Urinary bladder (tissue), 4 donors: ENCODE data around the gene MRGPRX2. TPM values are rescaled to one million over a fixed set of nuclear protein-coding genes. Genes with fewer than 3 reads are reported as not detected.
A peak's percentile ranks its signal among the peaks of the same experiment; 100 is the strongest.

Experiments used
- DNase-seq: peaks from one replicate; pipeline ENCODE4 v3.0.0-alpha.2; 2015; ENCODE audit errors: extremely low spot score
- H3K27ac ChIP-seq: one replicate; pipeline ENCODE4 v1.5.1; 2013; ENCODE audit warnings: low read depth, mild to moderate bottlenecking, moderate library complexity
- H3K36me3 ChIP-seq: one replicate; pipeline ENCODE4 v1.6.1; 2013; ENCODE audit warnings: mild to moderate bottlenecking, moderate library complexity; ENCODE audit not compliant: insufficient read depth
- H3K4me1 ChIP-seq: one replicate; pipeline ENCODE4 v1.6.1; 2013; ENCODE audit warnings: mild to moderate bottlenecking, moderate library complexity; ENCODE audit not compliant: insufficient read depth
- H3K4me3 ChIP-seq: one replicate; pipeline ENCODE4 v1.5.1; 2013; ENCODE audit warnings: low read depth, low read length
- WGBS: extraction: QIAGEN DNeasy Blood & Tissue Kit; methylation state at CpG from one replicate; pipeline ENCODE4 v1.1.7; 2013; 5-methylcytosine and 5-hydroxymethylcytosine counted together
- polyA plus RNA-seq: library from polyadenylated mRNA; stranded (reverse); fragments of 200-250 nt; gene quantifications from one replicate; pipeline ENCODE4 v1.2.3, GENCODE V29; 2013
- total RNA-seq: library from RNA; depleted of rRNA; stranded (reverse); fragments of >200 nt; gene quantifications from one replicate; pipeline ENCODE4 v1.2.3, GENCODE V29; 2014
- donor health status: healthy with polysubstance abuse.
- donor health status: healthy.

MRGPRX2 gene
- total and polyA plus RNA-seq, 2 donors = 0.29 TPM; not detected in 1

GRCh38 chr11:19087658-19088057 is 27.1 kb upstream of the MRGPRX2 start:
- Histone ChIP-seq H3K4me1 (no peaks in the 10 kb centered on the region), H3K27ac (no peak overlapping the region), H3K36me3 (no peaks in the 10 kb centered on the region), H3K4me3 (no peak overlapping the region)
- WGBS = 81% methylated on average over 8 of the region's 8 CpGs
- DNase-seq = no peak

GRCh38 chr11:19084661-19085315 is 24.3 kb upstream of the MRGPRX2 start:
- WGBS = 65% methylated on average over 5 of the region's 5 CpGs
- Histone ChIP-seq H3K4me3 (no peak overlapping the region), H3K4me1 (no peaks in the 10 kb centered on the region), H3K27ac (no peak overlapping the region), H3K36me3 (no peaks in the 10 kb centered on the region)
- no peak for DNase-seq

GRCh38 chr11:19083166-19083565 is 22.6 kb upstream of the MRGPRX2 start:
- Histone ChIP-seq H3K4me1 (no peaks in the 10 kb centered on the region), H3K27ac (no peak overlapping the region), H3K4me3 (no peak overlapping the region), H3K36me3 (no peaks in the 10 kb centered on the region)
- WGBS = 90% methylated on average over 1 of the region's 1 CpG
- no peak for DNase-seq

- no peak overlapping the region for H3K4me3 ChIP-seq
- WGBS = 72% methylated on average over 6 of the region's 6 CpGs
- H3K4me1 ChIP-seq = no peaks in the 10 kb centered on the region
- H3K27ac ChIP-seq = no peak overlapping the region
- no peaks in the 10 kb centered on the region for H3K36me3 ChIP-seq
- DNase-seq = no peak
Measured at GRCh38 chr11:19080579-19080993, 20.1 kb upstream of the MRGPRX2 start.

- peak; percentile 50 for DNase-seq
- 43% methylated on average over 6 of the region's 6 CpGs for WGBS
- no peaks in the 10 kb centered on the region for H3K36me3 ChIP-seq
- no peaks in the 10 kb centered on the region for H3K4me1 ChIP-seq
- no peak overlapping the region for H3K4me3 ChIP-seq
- peak overlapping the region; percentile 15 for H3K27ac ChIP-seq
Measured at GRCh38 chr11:19079643-19080440, 19.3 kb upstream of the MRGPRX2 start.

GRCh38 chr11:19077965-19078364 is 17.4 kb upstream of the MRGPRX2 start:
- Histone ChIP-seq H3K27ac (no peak overlapping the region), H3K4me3 (no peak overlapping the region), H3K36me3 (no peaks in the 10 kb centered on the region), H3K4me1 (no peaks in the 10 kb centered on the region)
- no peak for DNase-seq

- H3K27ac ChIP-seq = no peak overlapping the region
- no peak overlapping the region for H3K4me3 ChIP-seq
- 50% methylated on average over 10 of the region's 10 CpGs for WGBS
- DNase-seq = no peak
- H3K4me1 ChIP-seq = no peaks in the 10 kb centered on the region
- H3K36me3 ChIP-seq = no peaks in the 10 kb centered on the region
Measured at GRCh38 chr11:19076744-19077589, 16.4 kb upstream of the MRGPRX2 start.

GRCh38 chr11:19075636-19076035 is 15.1 kb upstream of the MRGPRX2 start:
- no peak overlapping the region for H3K4me3 ChIP-seq
- H3K27ac ChIP-seq = no peak overlapping the region
- 76% methylated on average over 3 of the region's 3 CpGs for WGBS
- no peaks in the 10 kb centered on the region for H3K4me1 ChIP-seq
- DNase-seq = no peak
- no peaks in the 10 kb centered on the region for H3K36me3 ChIP-seq

- Histone ChIP-seq H3K27ac (no peak overlapping the region), H3K4me1 (no peaks in the 10 kb centered on the region), H3K36me3 (no peaks in the 10 kb centered on the region), H3K4me3 (no peak overlapping the region)
- WGBS = 50% methylated on average over 10 of the region's 10 CpGs
- no peak for DNase-seq
Measured at GRCh38 chr11:19073454-19074415, 13.2 kb upstream of the MRGPRX2 start.

- Histone ChIP-seq H3K36me3 (no peaks in the 10 kb centered on the region), H3K4me1 (no peaks in the 10 kb centered on the region)
- 77% methylated on average over 5 of the region's 5 CpGs for WGBS
Measured at GRCh38 chr11:19072464-19072863, 11.9 kb upstream of the MRGPRX2 start.

GRCh38 chr11:19071255-19071654 is 10.7 kb upstream of the MRGPRX2 start:
- Histone ChIP-seq H3K4me1 (no peaks in the 10 kb centered on the region), H3K36me3 (no peaks in the 10 kb centered on the region), H3K27ac (no peak overlapping the region), H3K4me3 (no peak overlapping the region)
- DNase-seq = peak; percentile 65
- 3% methylated on average over 11 of the region's 11 CpGs for WGBS

More at GRCh38 chr11:19072464-19072863, 11.9 kb upstream of the MRGPRX2 start:
- DNase-seq = no peak
- H3K27ac ChIP-seq = no peak overlapping the region
- H3K4me3 ChIP-seq = no peak overlapping the region

- H3K4me1 ChIP-seq = no peaks in the 10 kb centered on the region
- 38% methylated on average over 5 of the region's 5 CpGs for WGBS
- H3K27ac ChIP-seq = no peak overlapping the region
- DNase-seq = no peak
- no peak overlapping the region for H3K4me3 ChIP-seq
- H3K36me3 ChIP-seq = no peaks in the 10 kb centered on the region
Measured at GRCh38 chr11:19059833-19060232, 684 bp downstream of the MRGPRX2 start.

GRCh38 chr11:19055905-19056304 is 4.6 kb downstream of the MRGPRX2 start:
- Histone ChIP-seq H3K4me3 (no peak overlapping the region), H3K4me1 (no peaks in the 10 kb centered on the region), H3K27ac (no peak overlapping the region), H3K36me3 (no peaks in the 10 kb centered on the region)
- DNase-seq = no peak
- 89% methylated on average over 17 of the region's 17 CpGs for WGBS
